NCI-H2171 treated with DMSO at 0.1 percent for 48 hours (cell line): ENCODE measurements around the gene SRD5A1.

Experiments
- DNase-seq: peaks from one replicate; lab custom pipeline; 2025; lab: John Stamatoyannopoulos, UW

SRD5A1 gene

GRCh38 chr5:6684075-6684474 lies 50.8 kb downstream of the SRD5A1 start:
- DNase-seq: no peak

GRCh38 chr5:6686501-6686900 lies 53.3 kb downstream of the SRD5A1 start:
- no peak for DNase-seq

GRCh38 chr5:6686915-6687409 lies 53.7 kb downstream of the SRD5A1 start:
- no peak for DNase-seq

- no peak for DNase-seq
Measured at GRCh38 chr5:6687505-6687904, 54.3 kb downstream of the SRD5A1 start.

- no peak for DNase-seq
Measured at GRCh38 chr5:6692906-6693305, 59.7 kb downstream of the SRD5A1 start.

- DNase-seq: no peak
Measured at GRCh38 chr5:6698696-6699095, 65.5 kb downstream of the SRD5A1 start.

- DNase-seq: no peak
Measured at GRCh38 chr5:6699357-6699756, 66.1 kb downstream of the SRD5A1 start.

- DNase-seq: no peak
Measured at GRCh38 chr5:6700074-6700684, 66.9 kb downstream of the SRD5A1 start.

- DNase-seq: no peak
Measured at GRCh38 chr5:6700685-6701355, 67.6 kb downstream of the SRD5A1 start.

GRCh38 chr5:6701491-6701890 lies 68.3 kb downstream of the SRD5A1 start:
- no peak for DNase-seq

GRCh38 chr5:6702633-6703032 lies 69.4 kb downstream of the SRD5A1 start:
- no peak for DNase-seq

- no peak for DNase-seq
Measured at GRCh38 chr5:6703806-6704205, 70.6 kb downstream of the SRD5A1 start.

- no peak for DNase-seq
Measured at GRCh38 chr5:6704361-6704851, 71.2 kb downstream of the SRD5A1 start.

- DNase-seq: no peak
Measured at GRCh38 chr5:6705088-6705487, 71.8 kb downstream of the SRD5A1 start.

- DNase-seq: no peak
Measured at GRCh38 chr5:6705959-6706358, 72.7 kb downstream of the SRD5A1 start.

- no peak for DNase-seq
Measured at GRCh38 chr5:6707852-6708251, 74.6 kb downstream of the SRD5A1 start.

GRCh38 chr5:6708814-6709213 lies 75.6 kb downstream of the SRD5A1 start:
- DNase-seq: no peak

GRCh38 chr5:6710070-6710469 lies 76.8 kb downstream of the SRD5A1 start:
- no peak for DNase-seq

GRCh38 chr5:6710551-6711318 lies 77.5 kb downstream of the SRD5A1 start:
- no peak for DNase-seq

GRCh38 chr5:6711409-6712141 lies 78.3 kb downstream of the SRD5A1 start:
- no peak for DNase-seq

GRCh38 chr5:6712142-6712576 lies 78.9 kb downstream of the SRD5A1 start:
- peak; percentile 63 for DNase-seq
